HG03159 (cell line): Measurements from ENCODE around the gene TRMT11.

ENCODE experiments used
- ATAC-seq: cut with Tn5 transposase; IDR thresholded peaks from one replicate; pipeline ENCODE4 v1.9.1; 2021; ENCODE audit warnings: mild to moderate bottlenecking, moderate library complexity; ENCODE audit not compliant: unreplicated experiment

The TRMT11 gene

DNA sequence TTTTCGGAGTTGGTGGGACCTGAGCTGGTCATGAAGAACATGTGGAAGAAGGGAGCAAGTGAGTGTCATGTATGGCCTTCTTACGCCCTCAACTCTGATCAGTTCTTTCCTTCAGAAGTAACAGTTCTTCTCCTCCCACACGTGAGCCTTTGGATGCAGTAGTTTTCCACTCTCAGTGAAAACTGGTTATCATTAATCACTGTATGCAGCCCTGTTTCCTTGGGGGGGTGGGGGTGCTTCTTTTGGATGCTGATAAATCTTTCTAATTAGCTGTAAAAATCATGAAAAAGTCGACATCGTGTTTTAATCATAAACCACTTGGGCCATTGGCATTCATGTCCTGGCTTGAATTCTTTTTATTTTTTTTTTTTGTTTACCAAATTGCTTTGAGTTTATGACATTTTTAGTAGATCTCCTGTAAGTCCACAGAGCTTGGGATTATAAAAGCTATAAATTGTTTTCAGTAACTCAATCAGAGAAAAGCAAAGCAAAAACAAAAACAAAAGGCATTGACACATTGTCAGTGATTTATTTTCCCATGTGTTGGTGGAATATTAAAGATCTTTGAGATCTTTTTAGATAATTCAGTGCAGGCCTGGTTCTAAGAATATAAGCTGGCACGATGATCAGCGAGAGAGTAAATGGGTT lies 84.8 kb downstream of the TRMT11 start:
- ATAC-seq, result no peak

DNA sequence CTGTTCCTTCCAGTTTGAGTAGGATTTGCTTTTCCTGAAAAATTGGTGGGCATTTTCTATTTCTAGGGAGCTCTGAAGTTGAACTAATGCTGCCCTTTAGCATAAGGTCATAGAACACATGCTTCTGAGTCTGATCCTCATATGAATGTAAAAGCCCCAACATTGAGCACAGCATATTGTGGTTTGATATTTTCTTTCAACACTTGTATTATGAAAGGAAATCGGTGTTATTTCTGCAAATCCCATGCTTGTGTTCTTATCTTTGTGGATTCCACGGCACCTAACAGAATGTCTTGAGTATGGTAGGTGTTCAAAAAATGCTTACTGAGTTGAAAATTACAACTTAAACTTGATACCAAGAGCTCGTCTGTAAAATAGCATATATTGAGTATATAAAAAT lies 85.8 kb downstream of the TRMT11 start:
- ATAC-seq, result no peak

DNA sequence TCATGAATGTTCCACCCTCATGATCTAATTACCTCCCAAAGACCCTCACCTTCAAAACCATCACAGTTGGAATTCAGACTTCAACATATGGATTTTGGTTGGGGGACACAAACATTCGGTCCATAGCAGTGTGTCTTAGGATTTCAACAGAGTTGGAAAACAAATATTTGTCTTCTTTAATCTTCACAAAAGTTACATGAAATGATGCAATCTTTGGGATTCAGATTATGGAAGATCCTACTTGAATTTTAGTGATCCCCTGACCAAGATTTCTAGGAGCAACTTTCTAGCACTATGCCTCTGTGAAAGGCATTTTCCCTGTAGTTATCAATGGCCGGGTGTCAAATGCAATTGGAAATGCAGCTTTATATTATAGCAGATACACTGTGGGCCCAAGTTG lies 86.5 kb downstream of the TRMT11 start:
- no peak for ATAC-seq

DNA sequence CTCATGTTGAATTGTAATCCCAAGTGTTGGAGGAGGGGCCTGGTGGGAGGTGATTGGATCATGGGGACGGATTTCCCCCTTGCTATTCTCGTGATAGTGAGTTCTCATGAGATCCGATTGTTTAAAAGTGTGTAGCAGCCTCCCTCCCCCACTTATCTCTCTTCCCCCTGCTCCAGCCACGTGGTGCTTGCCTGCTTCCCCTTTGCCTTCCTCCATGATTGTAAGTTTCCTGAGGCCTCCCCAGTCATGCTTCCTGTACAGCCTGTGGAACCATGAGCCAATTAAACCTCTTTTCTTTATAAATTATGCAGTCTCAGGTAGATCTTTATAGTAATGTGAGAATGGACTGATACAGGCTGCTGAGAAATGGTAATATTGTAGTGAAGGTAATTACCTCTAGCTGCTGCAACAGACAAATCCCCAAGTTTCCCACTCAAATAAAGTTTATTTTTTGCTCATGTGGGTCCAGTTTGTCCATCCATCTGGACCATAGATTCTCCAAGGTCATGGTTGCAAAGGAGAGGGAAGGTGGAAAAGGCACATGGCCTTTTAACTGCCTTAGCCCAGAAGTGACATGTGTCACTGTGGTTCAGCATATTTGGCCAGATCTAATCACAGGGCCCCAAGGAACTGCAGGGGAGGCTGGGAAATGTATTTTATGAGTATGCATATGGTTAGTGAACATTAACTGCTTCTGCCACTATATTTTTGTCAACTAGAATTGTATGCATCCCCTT lies 89.2 kb downstream of the TRMT11 start:
- ATAC-seq, result no peak

DNA sequence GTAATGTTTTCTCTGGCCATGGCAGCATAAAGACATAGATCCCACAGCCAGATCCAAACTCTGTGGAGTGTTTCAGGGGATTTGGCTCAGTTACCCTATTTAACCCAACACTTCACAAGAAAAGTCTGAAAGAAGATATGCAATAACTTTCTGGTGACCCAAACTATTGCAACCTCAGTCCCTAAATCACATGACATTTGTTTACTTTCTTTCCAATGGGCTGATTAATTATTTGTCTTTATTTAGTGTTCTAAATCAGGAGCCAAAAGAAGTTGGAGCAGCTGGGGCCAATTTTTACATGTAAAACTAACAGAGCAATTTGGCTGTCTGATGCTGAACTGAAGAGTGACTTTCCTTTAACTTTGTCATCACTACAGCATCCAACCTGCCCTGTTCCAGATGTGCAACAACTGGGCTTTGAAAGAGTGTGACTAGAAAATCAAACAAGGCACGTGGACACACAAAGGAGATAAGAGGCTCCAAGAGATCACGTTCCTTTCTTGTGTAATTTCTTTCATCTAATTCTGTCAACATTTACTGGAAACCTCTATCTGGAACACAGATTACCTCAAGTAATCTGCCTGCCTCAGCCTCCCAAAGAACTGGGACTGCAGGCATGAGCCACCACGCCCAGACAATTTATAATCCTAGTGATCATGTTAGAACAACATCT lies 90.8 kb downstream of the TRMT11 start:
- ATAC-seq, result no peak

DNA sequence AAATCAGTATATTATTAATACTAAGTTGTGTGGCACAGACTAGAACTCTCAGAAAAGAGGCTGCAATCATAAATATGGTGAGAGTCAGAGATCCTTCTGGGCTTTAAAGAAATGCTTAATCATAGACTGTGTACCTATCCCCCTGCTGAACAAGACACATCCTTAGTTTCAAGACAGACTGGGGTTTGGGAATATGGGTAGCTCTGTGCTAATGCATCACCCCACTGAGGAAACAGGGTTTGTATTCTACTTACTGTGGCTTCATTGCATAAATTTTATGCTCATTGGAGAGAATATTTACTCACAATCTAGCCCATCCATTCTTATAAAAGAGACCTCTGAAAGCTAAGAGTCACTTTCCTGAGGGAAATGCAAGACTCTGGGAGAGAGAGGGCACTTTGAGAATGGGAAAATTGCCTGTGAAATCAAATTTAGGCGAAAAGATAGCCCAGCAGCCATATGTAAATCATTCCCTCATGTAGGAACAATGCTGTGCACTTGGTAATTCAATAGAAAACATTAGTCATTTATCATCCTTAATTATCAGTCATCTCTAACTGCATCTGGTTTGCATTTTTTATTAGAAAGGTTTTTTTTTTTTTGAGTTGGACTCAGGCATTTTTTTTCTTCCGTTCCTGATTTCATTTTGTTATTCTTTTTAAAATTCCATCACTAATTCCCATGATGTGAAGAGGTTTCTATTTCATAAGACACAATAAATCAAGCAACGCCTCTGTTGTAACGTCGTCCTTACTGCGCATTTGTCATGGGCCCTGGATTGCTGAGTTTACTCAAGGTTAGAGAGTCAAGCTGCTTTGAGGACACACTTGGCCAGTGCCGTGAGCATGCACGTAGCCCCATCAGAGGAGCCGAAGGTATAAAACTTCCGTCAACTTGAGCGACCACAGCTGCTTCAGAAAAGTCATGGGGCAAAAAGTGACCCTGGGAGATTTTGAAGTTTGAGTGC lies 91.8 kb downstream of the TRMT11 start:
- ATAC-seq, result no peak

DNA sequence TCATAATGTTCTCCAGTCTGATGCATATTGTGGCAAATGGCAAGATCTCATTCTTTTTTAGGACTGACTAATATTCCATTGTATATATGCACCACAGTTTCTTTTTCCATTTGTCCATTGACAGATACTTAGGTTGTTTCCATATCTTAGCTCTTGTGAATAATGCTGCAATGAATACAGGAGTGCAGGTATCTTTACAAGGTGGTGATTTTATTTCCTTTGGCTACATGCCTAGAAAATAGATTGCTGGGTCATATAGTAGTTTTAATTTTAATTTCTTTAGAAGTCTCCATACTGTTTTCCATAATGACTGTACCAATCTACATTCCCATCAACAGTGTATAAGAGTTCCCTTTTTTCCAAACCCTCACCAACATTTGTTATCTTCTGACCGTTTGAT lies 97.5 kb downstream of the TRMT11 start:
- no peak for ATAC-seq

DNA sequence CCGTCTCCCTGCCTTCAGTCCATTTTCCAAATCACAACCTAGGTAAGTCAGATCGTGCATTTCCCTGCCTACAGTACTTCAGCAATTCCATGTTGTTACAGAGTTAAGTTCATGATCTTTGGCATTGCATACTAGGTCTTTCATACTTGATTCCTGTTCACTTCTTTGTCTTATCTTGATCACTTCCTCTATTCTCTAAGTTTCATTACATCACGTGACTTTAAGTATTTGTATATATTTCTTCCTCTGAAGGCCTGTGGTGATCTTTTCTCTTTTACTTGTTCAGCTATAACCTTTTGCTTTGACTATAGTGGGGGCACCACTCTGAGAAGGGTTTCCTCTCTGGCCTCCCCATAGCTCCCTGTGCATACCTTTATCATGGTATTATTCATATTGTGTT lies 100.2 kb downstream of the TRMT11 start:
- ATAC-seq, result peak; percentile 96
